HL-60 (cell line): ENCODE measurements around the gene GTSE1.

Experiments
- DNase-seq, 2 experiments: peaks; one replicate each; pipeline ENCODE4 v3.0.0-alpha.2; 2010 to 2020; ENCODE audit warnings: low read depth in 1 of 2, low spot score in 1 of 2
- H3K27ac ChIP-seq: fragments of 250-450 bp; sonication (Bioruptor Pico); replicated peaks from 2 replicates; pipeline ENCODE4 v1.5.1; 2020; ENCODE audit warnings: mild to moderate bottlenecking, moderate library complexity
- H3K27me3 ChIP-seq: fragments of 250-450 bp; sonication (Bioruptor Pico); 2 replicates; pipeline ENCODE4 v1.5.1; 2021; ENCODE audit warnings: mild to moderate bottlenecking, moderate library complexity; ENCODE audit not compliant: insufficient read depth, poor library complexity, severe bottlenecking
- H3K4me3 ChIP-seq: replicated peaks from 2 replicates; pipeline ENCODE4 v1.5.1; 2011; ENCODE audit warnings: mild to moderate bottlenecking, control low read depth, low read length; ENCODE audit not compliant: insufficient read depth
- CTCF ChIP-seq: IDR thresholded peaks from one replicate; pipeline ENCODE4 v1.5.1; 2011; ENCODE audit warnings: low read length, control low read depth, inconsistent platforms; ENCODE audit not compliant: insufficient read depth
- GABPA ChIP-seq: IDR thresholded peaks from 2 replicates; pipeline ENCODE4 v1.6.1; 2012; ENCODE audit warnings: low read depth
- POLR2AphosphoS5 ChIP-seq: IDR thresholded peaks from 2 replicates; pipeline ENCODE4 v1.6.1; 2012; ENCODE audit warnings: low read depth
- REST ChIP-seq: IDR thresholded peaks from 2 replicates; pipeline ENCODE4 v1.6.1; 2012; ENCODE audit warnings: low read depth; ENCODE audit not compliant: insufficient replicate concordance
- SPI1 ChIP-seq: IDR thresholded peaks from 2 replicates; pipeline ENCODE4 v1.6.1; 2012; ENCODE audit warnings: low read depth, mild to moderate bottlenecking, borderline replicate concordance

The GTSE1 gene

GRCh38 chr22:46315976-46316375 is 19.3 kb downstream of the GTSE1 start:
- TF ChIP-seq SPI1 = no peak
- TF ChIP-seq POLR2AphosphoS5 = no peak
- TF ChIP-seq REST = no peak
- TF ChIP-seq GABPA = no peak
- no peak for TF ChIP-seq CTCF

GRCh38 chr22:46317646-46318045 is 21.0 kb downstream of the GTSE1 start:
- Histone ChIP-seq H3K27ac (no peak overlapping the region), H3K4me3 (no peak overlapping the region), H3K27me3 (no peaks in the 10 kb centered on the region)
- DNase-seq = no peak
- TF ChIP-seq REST = no peak
- TF ChIP-seq SPI1 = no peak
- TF ChIP-seq POLR2AphosphoS5 = no peak
- no peak for TF ChIP-seq CTCF
- no peak for TF ChIP-seq GABPA

More at GRCh38 chr22:46315976-46316375, 19.3 kb downstream of the GTSE1 start:
- Histone ChIP-seq H3K27me3 (no peaks in the 10 kb centered on the region), H3K27ac (no peak overlapping the region), H3K4me3 (no peak overlapping the region)
- no peak for DNase-seq

GRCh38 chr22:46318576-46318975 is 21.9 kb downstream of the GTSE1 start:
- H3K27ac ChIP-seq = no peak overlapping the region
- no peaks in the 10 kb centered on the region for H3K27me3 ChIP-seq
- DNase-seq = no peak
- H3K4me3 ChIP-seq = no peak overlapping the region
- no peak for TF ChIP-seq POLR2AphosphoS5
- no peak for TF ChIP-seq SPI1
- TF ChIP-seq GABPA = no peak
- TF ChIP-seq CTCF = no peak
- TF ChIP-seq REST = no peak
